ENCODE data around the gene ACAA2.

The ACAA2 gene

DNA sequence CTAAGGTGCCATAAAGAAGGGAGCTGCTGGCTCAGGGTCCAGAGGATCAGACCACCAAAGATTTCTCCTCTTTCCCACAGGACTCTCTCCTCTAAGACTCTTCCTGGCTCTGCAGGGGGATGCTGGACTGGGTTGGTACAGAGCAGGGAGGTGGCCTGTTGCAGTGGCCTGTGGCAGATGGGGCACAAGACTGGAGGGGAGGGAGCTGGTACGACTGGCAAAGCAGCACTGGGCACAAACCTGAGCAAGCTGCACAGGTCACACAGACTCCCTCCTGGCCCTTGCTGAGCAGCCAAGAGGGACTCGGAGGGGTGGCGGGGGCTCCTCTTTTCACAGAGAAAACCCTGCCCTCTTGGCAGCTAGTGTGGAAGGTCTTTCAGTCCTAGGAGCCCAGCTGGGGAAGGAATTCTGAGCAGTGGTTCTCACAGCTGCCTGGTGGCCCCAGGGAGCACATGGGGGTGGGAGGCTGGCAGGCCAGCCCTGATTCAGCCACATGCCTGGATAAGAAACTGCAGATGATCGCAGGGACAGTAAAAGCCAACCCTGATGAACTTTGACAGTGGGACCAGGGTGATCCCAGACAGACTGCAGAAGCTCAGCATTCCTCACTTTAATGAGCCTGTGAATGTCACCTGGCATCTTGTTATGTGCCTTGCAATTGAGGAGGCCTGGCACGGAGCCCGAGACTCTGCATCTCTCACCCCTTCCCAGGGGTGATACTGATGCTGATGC lies 32.5 kb upstream of the ACAA2 start:
- H3K27ac ChIP-seq, result no peak overlapping the region
- TF ChIP-seq, protein P1, sequence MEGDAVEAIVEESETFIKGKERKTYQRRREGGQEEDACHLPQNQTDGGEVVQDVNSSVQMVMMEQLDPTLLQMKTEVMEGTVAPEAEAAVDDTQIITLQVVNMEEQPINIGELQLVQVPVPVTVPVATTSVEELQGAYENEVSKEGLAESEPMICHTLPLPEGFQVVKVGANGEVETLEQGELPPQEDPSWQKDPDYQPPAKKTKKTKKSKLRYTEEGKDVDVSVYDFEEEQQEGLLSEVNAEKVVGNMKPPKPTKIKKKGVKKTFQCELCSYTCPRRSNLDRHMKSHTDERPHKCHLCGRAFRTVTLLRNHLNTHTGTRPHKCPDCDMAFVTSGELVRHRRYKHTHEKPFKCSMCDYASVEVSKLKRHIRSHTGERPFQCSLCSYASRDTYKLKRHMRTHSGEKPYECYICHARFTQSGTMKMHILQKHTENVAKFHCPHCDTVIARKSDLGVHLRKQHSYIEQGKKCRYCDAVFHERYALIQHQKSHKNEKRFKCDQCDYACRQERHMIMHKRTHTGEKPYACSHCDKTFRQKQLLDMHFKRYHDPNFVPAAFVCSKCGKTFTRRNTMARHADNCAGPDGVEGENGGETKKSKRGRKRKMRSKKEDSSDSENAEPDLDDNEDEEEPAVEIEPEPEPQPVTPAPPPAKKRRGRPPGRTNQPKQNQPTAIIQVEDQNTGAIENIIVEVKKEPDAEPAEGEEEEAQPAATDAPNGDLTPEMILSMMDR (IDR thresholded peaks at IDR 0.05), result no peak
- TF ChIP-seq ZFX (IDR thresholded peaks at IDR 0.05; ENCODE audit: borderline replicate concordance), result no peak

DNA sequence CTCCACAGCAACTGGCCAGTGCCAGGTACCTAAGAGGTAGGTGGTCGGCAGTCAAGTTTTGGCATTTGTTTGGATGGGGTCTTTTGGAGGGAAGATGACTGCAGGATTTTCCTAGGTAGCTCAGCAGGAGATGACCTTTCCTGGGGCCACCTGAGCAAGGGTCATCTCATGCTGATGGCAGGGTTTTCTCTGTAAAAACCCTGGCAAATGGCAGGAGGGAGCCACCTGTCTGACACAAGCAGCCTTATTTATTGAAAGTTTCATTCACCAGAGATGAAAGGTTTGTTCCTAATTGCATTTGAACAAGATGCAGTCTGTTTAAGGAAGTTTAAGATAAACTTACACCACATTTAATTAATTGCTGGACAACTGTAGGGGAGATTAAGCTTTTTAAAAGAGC lies 31.6 kb upstream of the ACAA2 start:
- no peak overlapping the region for H3K27ac ChIP-seq
- no peak for TF ChIP-seq ZFX (IDR thresholded peaks at IDR 0.05; ENCODE audit: borderline replicate concordance)

DNA sequence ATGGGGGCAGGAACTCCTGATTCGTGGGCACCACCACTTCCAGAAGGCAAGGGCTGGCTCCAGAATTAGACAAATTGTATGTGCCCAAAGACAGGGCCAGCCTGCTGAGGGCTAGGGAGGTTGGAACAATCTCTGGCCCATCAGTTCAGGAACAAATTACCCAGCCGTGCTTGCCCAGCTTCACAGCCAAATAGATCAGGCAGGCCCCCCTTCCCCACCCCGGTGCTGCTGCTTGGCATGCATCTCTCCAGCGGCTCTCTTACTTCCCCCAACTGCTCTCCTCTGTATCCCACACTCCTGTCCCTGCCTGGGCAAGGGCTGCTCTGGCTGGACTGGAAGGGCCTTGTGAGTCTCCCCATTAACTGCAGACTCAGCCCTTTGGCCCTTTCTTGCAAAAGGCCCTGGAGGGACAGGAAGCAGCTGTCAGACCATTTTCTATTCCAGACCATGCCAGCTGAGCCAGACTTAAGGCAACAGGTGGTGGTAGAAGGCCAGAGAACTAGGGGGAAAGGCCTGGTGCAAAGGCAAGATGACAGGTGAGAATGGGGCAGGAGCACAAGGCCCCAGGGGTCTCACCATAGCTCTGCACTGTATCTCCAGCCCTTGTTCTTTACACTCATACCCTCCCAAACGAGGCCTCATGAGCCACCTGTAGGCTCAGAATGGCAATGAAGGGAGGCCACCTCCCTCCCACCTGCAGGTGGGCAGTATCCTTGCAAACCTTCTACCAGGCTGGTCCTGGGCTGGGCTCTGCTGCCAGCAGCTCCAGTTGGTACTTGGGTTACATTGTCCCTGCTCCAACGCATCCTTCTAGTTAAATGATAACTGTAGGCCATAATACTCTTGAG lies 30.7 kb upstream of the ACAA2 start:
- TF ChIP-seq ZFX (IDR thresholded peaks at IDR 0.05; ENCODE audit: borderline replicate concordance), result no peak
- TF ChIP-seq, protein P1 (IDR thresholded peaks at IDR 0.05), result no peak
- no peak overlapping the region for H3K27ac ChIP-seq

DNA sequence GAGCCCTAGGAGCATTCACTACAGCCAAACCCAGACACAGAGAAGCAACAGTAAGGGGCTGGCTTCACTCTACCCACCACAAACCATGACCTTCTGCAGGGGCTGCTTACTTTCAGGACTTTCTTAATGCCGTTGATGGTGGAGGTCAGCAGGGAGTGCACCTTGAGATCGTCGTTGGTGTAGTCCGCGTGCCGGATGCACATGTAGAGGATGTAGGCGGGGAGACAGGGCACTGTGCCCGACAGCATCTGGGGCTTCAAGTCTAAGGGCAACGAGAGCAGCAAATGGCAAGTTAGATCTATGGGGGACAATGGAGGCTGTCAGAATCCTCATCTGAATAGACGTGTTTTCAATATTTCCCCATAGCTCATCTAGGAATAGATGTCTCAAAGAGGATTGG lies 29.8 kb upstream of the ACAA2 start:
- TF ChIP-seq, protein P1 (IDR thresholded peaks at IDR 0.05), result no peak
- TF ChIP-seq ZFX (IDR thresholded peaks at IDR 0.05; ENCODE audit: borderline replicate concordance), result no peak
- H3K27ac ChIP-seq, result no peak overlapping the region

DNA sequence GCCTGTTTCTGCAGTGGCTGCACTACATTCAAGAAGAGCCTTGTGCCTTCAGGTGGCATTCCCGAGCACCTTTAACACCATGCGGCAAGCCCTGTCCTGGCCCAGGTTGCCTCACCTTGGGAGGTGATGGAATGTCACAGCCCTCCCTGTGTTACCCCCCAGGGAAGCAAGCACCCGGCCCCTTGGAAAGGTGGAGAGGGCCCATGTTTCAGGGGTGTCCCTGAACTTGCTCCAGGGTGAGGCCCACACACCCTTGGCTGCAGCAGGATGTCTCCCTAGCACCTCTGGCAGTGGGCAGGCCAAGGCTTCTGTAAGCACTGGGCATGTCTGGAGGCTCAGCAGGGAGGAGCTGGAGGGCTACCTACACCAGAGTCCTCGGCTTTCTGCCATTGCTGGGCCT lies 29.3 kb upstream of the ACAA2 start:
- TF ChIP-seq ZFX (IDR thresholded peaks at IDR 0.05; ENCODE audit: borderline replicate concordance), result no peak
- TF ChIP-seq, protein P1 (IDR thresholded peaks at IDR 0.05), result no peak
- no peak overlapping the region for H3K27ac ChIP-seq

DNA sequence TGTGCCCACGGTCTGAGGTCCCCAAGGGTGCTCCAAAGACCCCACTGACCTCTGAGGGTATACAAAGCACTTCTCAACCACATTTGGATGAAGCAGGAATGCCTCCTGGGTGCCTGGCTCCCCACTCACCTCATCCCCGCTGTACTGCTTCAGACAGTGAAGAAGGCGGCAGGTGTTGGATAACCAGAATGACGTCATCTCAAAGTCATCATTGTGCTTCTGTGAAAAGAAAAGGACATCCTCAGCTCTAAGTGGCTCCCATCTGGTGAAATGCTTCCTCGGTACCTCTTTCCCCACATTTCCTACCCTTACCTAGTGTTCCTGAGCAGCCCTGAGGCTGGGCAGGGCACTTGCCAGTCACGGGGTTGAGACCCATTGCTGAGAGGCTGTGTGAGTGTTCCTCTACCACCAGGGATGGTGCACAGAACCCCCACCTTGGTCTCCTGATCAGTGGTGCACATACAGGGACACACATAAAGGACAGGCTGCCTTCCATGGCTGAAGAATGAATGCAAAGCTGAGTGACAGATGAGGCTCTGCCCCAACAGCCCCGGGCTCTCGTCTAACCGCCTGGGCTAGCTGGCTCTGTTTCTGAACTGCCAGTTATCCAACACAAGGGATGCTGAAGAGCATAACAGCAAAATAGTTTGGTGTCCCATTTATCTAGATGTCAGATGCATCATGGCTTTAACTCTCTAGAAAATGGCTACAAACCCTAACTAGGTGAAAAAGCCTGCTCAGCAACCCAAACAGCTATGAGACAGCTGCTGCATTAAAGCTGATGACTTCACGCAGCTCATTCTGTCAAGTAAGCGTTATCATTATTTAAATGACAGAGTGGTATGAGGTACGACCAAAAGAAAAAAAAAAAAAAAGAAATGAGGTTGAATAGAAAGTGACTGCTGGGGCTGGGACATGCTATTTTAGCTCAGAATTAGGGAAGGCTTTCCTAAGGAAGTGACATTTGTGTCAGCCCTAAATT lies 28.2 kb upstream of the ACAA2 start:
- no peak overlapping the region for H3K27ac ChIP-seq
- no peak for TF ChIP-seq ZFX (IDR thresholded peaks at IDR 0.05; ENCODE audit: borderline replicate concordance)
- TF ChIP-seq, protein P1 (IDR thresholded peaks at IDR 0.05), result no peak

DNA sequence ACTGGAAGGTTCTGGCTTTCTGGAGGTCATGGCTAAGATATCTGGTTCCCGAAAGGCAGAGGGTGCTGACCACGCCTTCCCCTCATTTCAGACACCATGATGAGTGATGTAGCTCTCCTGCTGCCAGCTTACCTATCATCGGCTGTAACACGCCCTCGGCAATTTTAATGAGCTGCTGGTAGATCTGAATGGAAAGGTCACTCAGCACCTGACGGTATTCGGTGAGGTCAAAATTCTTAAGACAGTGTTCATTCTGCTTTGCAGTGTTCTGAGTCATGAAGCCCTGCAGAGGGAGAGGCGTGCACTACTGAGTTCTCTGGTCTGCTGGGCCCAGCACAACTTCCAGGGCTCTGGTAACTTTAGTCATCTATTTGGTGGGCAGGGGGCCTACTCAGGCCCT lies 25.7 kb upstream of the ACAA2 start:
- TF ChIP-seq ZFX (IDR thresholded peaks at IDR 0.05; ENCODE audit: borderline replicate concordance), result no peak
- TF ChIP-seq, protein P1 (IDR thresholded peaks at IDR 0.05), result no peak
- no peak overlapping the region for H3K27ac ChIP-seq

Measured in 22Rv1 (cell line).